T47D (cell line): ENCODE measurements around the gene PCDHB7.
"Not testable (repeated sequence)": the region's sequence is repeated elsewhere in the genome, so short reads cannot be mapped to it uniquely, and the experiment has no call there.

Source experiments
- DNase-seq, 2 experiments: peaks; one replicate each; pipeline versions ENCODE4 v3.0.0 to v3.0.0-alpha.2; 2011 to 2012; ENCODE audit warnings: low read depth in 1 of 2, low spot score in 1 of 2
- JUND ChIP-seq: IDR thresholded peaks from 2 replicates; pipeline ENCODE4 v1.6.1; 2012; ENCODE audit warnings: low read depth
- in situ Hi-C: cut with HindIII; loops from 2 replicates; pipeline ENCODE4 v1.10.0; 2016; ENCODE audit warnings: low sequenced_read_pairs, low pct_unique_long_range_greater_than_20kb

PCDHB7 gene

DNA sequence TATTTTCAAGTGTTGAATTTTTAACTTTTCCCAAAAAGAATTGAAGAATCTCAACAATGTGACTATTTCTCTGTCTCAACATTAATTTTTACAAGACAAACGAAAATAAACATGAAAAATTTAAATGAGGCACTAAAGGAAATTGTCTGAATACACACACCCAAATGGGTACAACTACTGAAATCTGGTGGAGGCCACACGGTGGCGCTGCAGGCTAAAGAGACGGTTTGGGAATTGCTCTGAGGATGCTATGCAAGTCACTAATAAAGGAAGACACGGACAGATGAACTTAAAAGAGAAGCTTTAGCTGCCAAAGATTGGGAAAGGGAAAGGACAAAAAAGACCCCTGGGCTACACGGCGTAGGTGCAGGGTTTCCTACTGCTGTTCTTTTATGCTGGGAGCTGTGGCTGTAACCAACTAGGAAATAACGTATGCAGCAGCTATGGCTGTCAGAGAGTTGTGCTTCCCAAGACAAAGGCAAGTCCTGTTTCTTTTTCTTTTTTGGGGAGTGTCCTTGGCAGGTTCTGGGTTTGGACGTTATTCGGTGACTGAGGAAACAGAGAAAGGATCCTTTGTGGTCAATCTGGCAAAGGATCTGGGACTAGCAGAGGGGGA, 19.8 kb downstream of the PCDHB7 start, which contains the start of gene PCDHB10:
Gene PCDHB10, plus strand, starts transcription at position 244 of the 616 bp plus-strand sequence. Its CDS starts 200 bp downstream, at position 444.
- peak; percentile 84 to 91 for DNase-seq
- in situ Hi-C loops = no loop called here
- no peak for TF ChIP-seq JUND

DNA sequence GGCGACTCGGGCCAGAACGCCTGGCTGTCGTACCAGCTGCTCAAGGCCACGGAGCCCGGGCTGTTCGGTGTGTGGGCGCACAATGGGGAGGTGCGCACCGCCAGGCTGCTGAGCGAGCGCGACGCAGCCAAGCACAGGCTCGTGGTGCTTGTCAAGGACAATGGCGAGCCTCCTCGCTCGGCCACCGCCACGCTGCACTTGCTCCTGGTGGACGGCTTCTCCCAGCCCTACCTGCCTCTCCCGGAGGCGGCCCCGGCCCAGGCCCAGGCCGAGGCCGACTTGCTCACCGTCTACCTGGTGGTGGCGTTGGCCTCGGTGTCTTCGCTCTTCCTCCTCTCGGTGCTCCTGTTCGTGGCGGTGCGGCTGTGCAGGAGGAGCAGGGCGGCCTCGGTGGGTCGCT, 21.9 kb downstream of the PCDHB7 start:
- DNase-seq, in situ Hi-C loops: not testable (repeated sequence)

DNA sequence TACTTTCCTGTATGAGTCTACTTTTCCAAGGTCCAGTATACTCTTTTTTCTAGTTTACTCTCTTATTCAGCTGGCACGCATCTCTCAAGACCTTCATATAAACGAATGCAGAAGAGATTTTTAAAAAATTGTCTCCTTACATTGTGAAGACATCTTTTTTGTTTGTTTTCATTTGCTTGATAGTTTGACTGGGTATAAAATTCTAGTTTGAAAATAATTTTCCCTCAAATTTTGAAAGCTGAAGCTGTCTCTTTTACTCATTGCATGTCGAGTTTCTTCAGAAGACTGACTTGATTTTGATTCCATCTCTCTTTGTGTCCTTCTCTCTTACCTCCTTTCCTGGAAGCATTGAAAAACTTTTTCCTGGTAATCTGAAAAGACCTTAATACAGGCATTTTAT, 23.9 kb downstream of the PCDHB7 start:
- TF ChIP-seq JUND = no peak
- no peak for DNase-seq
- in situ Hi-C loops = no loop called here

DNA sequence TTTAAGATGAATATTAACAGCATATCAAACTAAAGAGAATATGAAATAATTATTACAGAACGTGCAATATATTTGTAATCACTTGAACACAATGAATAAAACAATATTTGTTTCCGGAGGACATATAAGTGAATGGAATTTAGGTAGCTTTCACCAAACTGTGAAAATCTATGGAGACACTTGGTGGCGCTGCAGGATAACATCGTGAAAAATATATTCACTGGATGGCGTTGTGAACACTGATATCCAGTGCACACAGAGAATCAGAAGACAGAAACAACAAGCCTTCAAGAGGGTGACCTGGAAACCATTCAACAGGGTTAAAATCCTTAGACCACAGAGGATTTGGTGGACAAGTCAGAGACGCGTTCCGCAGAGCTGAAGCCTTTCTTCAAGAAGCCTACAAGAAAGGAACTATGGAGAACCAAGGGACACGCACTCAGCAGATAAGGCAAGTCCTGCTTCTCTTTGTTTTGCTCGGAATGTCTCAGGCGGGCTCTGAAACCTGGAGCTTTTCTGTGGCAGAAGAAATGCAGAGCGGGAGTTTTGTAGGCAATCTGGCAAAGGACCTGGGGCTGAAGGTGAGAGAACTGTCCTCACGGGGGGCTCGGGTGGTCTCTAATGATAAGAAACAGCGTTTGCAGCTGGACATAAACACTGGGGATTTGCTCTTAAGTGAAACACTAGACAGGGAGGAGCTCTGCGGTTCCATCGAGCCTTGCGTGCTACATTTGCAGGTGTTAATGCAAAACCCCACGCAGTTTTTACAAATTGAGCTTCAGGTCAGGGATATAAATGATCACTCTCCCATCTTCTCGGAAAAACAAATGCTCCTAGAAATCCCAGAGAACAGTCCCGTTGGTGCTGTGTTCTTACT, 27.2 kb downstream of the PCDHB7 start, which contains the start of gene PCDHB11:
Gene PCDHB11, plus strand, starts transcription at position 269 of the 877 bp plus-strand sequence. Its CDS starts 148 bp downstream, at position 417.
- in situ Hi-C loops = no loop called here
- peak; percentile 78 to 82 for DNase-seq
- no peak for TF ChIP-seq JUND

DNA sequence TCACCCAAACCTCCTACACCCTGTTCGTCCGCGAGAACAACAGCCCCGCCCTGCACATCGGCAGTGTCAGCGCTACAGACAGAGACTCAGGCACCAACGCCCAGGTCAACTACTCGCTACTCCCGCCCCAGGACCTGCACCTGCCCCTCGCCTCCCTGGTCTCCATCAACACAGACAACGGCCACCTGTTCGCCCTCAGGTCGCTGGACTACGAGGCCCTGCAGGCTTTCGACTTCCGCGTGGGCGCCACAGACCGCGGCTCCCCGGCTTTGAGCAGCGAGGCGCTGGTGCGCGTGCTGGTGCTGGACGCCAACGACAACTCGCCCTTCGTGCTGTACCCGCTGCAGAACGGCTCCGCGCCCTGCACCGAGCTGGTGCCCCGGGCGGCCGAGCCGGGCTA, 28.7 kb downstream of the PCDHB7 start:
- in situ Hi-C loops = not testable (repeated sequence)

DNA sequence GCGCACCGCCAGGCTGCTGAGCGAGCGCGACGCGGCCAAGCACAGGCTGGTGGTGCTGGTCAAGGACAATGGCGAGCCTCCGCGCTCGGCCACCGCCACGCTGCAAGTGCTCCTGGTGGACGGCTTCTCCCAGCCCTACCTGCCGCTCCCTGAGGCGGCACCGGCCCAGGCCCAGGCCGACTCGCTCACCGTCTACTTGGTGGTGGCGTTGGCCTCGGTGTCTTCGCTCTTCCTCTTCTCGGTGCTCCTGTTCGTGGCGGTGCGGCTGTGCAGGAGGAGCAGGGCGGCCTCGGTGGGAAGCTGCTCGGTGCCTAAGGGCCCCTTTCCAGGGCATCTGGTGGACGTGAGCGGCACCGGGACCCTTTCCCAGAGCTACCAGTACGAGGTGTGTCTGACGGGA, 29.2 kb downstream of the PCDHB7 start:
- in situ Hi-C loops, DNase-seq: not testable (repeated sequence)

More for the DNA sequence above, 28.7 kb downstream of the PCDHB7 start:
- not testable (repeated sequence) for DNase-seq

DNA sequence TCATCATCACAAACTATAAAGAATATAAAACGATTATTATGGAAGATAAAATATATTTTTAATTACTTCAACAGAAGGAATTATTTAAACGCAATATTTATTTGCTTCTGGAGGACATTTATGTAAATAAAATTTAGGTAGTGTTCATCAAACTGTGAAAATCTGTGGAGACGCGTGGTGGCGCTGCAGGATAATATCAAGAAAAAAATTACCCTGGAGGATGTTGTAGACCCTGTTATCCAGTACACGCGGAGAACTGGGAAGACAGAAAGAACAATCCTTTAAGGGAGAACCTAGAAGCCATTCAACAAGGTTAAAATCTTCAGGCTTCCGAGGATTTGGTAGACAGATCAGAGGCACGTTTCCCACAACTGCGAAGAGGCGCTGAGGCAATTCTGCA, 36.0 kb downstream of the PCDHB7 start, which contains the start of gene PCDHB12:
Gene PCDHB12, plus strand, starts transcription at position 242 of the 400 bp plus-strand sequence. CDS start 189 bp downstream, outside the sequence.
- peak in 1 of 2 experiments; percentile 77 for DNase-seq
- in situ Hi-C loops = no loop called here
- TF ChIP-seq JUND = no peak

DNA sequence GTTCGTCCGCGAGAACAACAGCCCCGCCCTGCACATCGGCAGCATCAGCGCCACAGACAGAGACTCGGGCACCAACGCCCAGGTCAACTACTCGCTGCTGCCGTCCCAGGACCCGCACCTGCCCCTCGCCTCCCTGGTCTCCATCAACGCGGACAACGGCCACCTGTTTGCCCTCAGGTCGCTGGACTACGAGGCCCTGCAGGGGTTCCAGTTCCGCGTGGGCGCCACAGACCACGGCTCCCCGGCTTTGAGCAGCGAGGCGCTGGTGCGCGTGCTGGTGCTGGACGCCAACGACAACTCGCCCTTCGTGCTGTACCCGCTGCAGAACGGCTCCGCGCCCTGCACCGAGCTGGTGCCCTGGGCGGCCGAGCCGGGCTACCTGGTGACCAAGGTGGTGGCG, 37.8 kb downstream of the PCDHB7 start:
- DNase-seq, in situ Hi-C loops: not testable (repeated sequence)

DNA sequence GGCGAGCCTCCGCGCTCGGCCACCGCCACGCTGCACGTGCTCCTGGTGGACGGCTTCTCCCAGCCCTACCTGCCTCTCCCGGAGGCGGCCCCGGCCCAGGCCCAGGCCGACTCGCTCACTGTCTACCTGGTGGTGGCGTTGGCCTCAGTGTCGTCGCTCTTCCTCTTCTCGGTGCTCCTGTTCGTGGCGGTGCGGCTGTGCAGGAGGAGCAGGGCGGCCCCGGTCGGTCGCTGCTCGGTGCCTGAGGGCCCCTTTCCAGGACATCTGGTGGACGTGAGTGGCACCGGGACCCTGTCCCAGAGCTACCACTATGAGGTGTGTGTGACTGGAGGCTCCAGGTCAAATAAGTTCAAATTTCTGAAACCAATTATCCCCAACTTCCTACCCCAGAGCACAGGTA, 38.4 kb downstream of the PCDHB7 start:
- DNase-seq, in situ Hi-C loops: not testable (repeated sequence)

DNA sequence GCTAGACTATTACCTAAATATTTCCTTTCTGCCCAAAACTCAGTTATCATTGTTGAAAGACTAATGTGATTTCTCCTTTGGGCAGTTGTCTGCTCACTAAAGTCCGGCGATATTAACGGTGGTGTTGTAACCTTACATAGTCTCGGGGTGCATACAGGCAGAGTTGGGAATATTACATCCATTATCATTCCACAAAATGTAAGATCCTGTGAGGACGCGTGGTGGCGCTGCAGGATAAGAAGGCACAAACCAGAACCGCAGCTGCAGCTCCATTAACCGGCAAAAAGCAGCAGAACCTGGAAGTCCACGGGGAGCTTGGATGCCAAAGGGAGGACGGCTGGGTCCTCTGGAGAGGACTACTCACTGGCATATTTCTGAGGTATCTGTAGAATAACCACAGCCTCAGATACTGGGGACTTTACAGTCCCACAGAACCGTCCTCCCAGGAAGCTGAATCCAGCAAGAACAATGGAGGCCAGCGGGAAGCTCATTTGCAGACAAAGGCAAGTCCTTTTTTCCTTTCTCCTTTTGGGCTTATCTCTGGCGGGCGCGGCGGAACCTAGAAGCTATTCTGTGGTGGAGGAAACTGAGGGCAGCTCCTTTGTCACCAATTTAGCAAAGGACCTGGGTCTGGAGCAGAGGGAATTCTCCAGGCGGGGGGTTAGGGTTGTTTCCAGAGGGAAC, 41.4 kb downstream of the PCDHB7 start, which contains the start of gene PCDHB13:
Gene PCDHB13, plus strand, starts transcription at position 264 of the 684 bp plus-strand sequence. Its CDS starts 205 bp downstream, at position 469.
- in situ Hi-C loops = not testable (repeated sequence)
- DNase-seq = peak; percentile 58 to 93

DNA sequence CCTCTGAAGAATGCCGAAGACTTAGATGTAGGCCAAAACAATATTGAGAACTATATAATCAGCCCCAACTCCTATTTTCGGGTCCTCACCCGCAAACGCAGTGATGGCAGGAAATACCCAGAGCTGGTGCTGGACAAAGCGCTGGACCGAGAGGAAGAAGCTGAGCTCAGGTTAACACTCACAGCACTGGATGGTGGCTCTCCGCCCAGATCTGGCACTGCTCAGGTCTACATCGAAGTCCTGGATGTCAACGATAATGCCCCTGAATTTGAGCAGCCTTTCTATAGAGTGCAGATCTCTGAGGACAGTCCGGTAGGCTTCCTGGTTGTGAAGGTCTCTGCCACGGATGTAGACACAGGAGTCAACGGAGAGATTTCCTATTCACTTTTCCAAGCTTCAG, 42.1 kb downstream of the PCDHB7 start:
- in situ Hi-C loops, DNase-seq: not testable (repeated sequence)

DNA sequence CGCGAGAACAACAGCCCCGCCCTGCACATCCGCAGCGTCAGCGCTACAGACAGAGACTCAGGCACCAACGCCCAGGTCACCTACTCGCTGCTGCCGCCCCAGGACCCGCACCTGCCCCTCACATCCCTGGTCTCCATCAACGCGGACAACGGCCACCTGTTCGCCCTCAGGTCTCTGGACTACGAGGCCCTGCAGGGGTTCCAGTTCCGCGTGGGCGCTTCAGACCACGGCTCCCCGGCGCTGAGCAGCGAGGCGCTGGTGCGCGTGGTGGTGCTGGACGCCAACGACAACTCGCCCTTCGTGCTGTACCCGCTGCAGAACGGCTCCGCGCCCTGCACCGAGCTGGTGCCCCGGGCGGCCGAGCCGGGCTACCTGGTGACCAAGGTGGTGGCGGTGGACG, 43.1 kb downstream of the PCDHB7 start:
- DNase-seq, in situ Hi-C loops: not testable (repeated sequence)

DNA sequence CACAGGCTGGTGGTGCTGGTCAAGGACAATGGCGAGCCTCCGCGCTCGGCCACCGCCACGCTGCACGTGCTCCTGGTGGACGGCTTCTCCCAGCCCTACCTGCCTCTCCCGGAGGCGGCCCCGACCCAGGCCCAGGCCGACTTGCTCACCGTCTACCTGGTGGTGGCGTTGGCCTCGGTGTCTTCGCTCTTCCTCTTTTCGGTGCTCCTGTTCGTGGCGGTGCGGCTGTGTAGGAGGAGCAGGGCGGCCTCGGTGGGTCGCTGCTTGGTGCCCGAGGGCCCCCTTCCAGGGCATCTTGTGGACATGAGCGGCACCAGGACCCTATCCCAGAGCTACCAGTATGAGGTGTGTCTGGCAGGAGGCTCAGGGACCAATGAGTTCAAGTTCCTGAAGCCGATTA, 43.6 kb downstream of the PCDHB7 start:
- in situ Hi-C loops, DNase-seq: not testable (repeated sequence)
